CD4-positive, alpha-beta memory T cell (primary cell): ENCODE results near the gene NCK2. TPM values are rescaled to one million over a fixed set of nuclear protein-coding genes. Genes with fewer than 3 reads are reported as not detected.

Experiments
- CTCF ChIA-PET: fragments of 350-600 bp; sonication (Branson Sonifier 250); formaldehyde crosslinking; loops from one replicate; lab custom pipeline; 2021; ENCODE audit warnings: inconsistent platforms; ENCODE audit not compliant: partially characterized antibody; lab: Charles Lee
- POLR2A ChIA-PET: fragments of 350-600 bp; sonication (Branson Sonifier 250); formaldehyde crosslinking; loops from one replicate; lab custom pipeline; 2021; ENCODE audit not compliant: partially characterized antibody; lab: Charles Lee
- DNase-seq, 5 donors: peaks; one replicate each; pipeline versions ENCODE4 v3.0.0 to v3.0.0-alpha.2; 2020 to 2022; ENCODE audit warnings: mixed read lengths in 1 of 5
- H3K27ac ChIP-seq: one replicate; pipeline ENCODE4 v1.7.0; 2013; ENCODE audit warnings: low read depth, low read length
- H3K27me3 ChIP-seq: 2 replicates; pipeline ENCODE4 v1.7.0; 2013; ENCODE audit warnings: mild to moderate bottlenecking, low read length, moderate library complexity; ENCODE audit not compliant: insufficient read depth
- H3K36me3 ChIP-seq: 2 replicates; pipeline ENCODE4 v1.7.0; 2013; ENCODE audit warnings: mild to moderate bottlenecking, low read length, moderate library complexity; ENCODE audit not compliant: insufficient read depth
- H3K4me1 ChIP-seq: 2 replicates; pipeline ENCODE4 v1.7.0; 2013; ENCODE audit warnings: mild to moderate bottlenecking, low read length, moderate library complexity; ENCODE audit not compliant: insufficient read depth
- H3K4me3 ChIP-seq, 2 donors: one replicate each; pipeline ENCODE4 v1.7.0; 2013; ENCODE audit warnings: low read length in 2 of 2, mild to moderate bottlenecking in 1 of 2
- H3K9me3 ChIP-seq, 2 donors: one replicate each; pipeline ENCODE4 v1.7.0; 2013; ENCODE audit warnings: low read length in 2 of 2, control low read depth in 1 of 2; ENCODE audit not compliant: control insufficient read depth in 1 of 2
- H3K27ac Mint-ChIP-seq, 7 donors: one replicate each; pipeline ENCODE4 v1.8.0; 2020 to 2021; ENCODE audit warnings: mixed read lengths in 7 of 7, mild to moderate bottlenecking in 6 of 7, inconsistent platforms in 3 of 7, moderate library complexity in 3 of 7
- H3K27me3 Mint-ChIP-seq, 2 donors: one replicate each; pipeline ENCODE4 v1.8.0; 2020 to 2021; ENCODE audit warnings: mixed read lengths in 2 of 2
- H3K36me3 Mint-ChIP-seq, 2 donors: one replicate each; pipeline ENCODE4 v1.8.0; 2020 to 2021; ENCODE audit warnings: mixed read lengths in 2 of 2, inconsistent platforms in 1 of 2, mild to moderate bottlenecking in 1 of 2
- H3K4me1 Mint-ChIP-seq, 4 donors: one replicate each; pipeline ENCODE4 v1.8.0; 2020 to 2021; ENCODE audit warnings: mixed read lengths in 4 of 4, mild to moderate bottlenecking in 1 of 4
- H3K4me3 Mint-ChIP-seq, 8 donors: one replicate each; pipeline ENCODE4 v1.8.0; 2020 to 2021; ENCODE audit warnings: mixed read lengths in 8 of 8, mild to moderate bottlenecking in 7 of 8, moderate library complexity in 6 of 8, inconsistent platforms in 3 of 8
- H3K9me3 Mint-ChIP-seq, 8 donors: one replicate each; pipeline ENCODE4 v1.8.0; 2020 to 2021; ENCODE audit warnings: mixed read lengths in 8 of 8, mild to moderate bottlenecking in 5 of 8, inconsistent platforms in 3 of 8, moderate library complexity in 1 of 8
- intact Hi-C: fragments of 100-400 bp; cut with micrococcal nuclease; formaldehyde crosslinking; loops from one replicate; pipeline ENCODE4 v1.15.1; 2023
- polyA plus RNA-seq, 2 donors: library from polyadenylated mRNA; unstranded; fragments of 300-500 nt; fragmentation: Illumina TruSeq; gene quantifications; one replicate each; pipeline ENCODE4 v1.2.3, GENCODE V29; 2021
- total RNA-seq, 2 experiments: library from RNA; stranded (reverse); gene quantifications; one replicate each; pipeline ENCODE4 v1.2.3, GENCODE V29; 2021

NCK2 gene
- total and polyA plus RNA-seq, 4 experiments from 2014 or later = 58.0 to 98.6 (median 87.3) TPM

- peaks cover 0 to 3% (median 0%) of the 10 kb centered on the region in 4 donors for H3K4me1 Mint-ChIP-seq
- no peaks in the 10 kb centered on the region for H3K27me3 ChIP-seq
- no peak overlapping the region for H3K4me3 Mint-ChIP-seq
- H3K9me3 Mint-ChIP-seq = no peaks in the 10 kb centered on the region
- peaks cover 0 to 4% of the 10 kb centered on the region in 2 donors for H3K36me3 Mint-ChIP-seq
- ChIA-PET POLR2A (no interaction called here), CTCF (interaction anchor here (1.3 kb wide), 1 partner anchor 12 kb away, joined by 3 read pairs; no protein-coding TSS in a partner anchor)
- no peak for DNase-seq
- peaks cover 2 to 11% of the 10 kb centered on the region in 2 donors for H3K27me3 Mint-ChIP-seq
- H3K9me3 ChIP-seq = no peaks in the 10 kb centered on the region
- H3K27ac ChIP-seq = no peak overlapping the region
- intact Hi-C loops = no loop called here
- no peak overlapping the region for H3K4me3 ChIP-seq
- no peaks in the 10 kb centered on the region for H3K4me1 ChIP-seq
- H3K36me3 ChIP-seq = no peaks in the 10 kb centered on the region
- H3K27ac Mint-ChIP-seq = no peak overlapping the region
These were observed 32.4 kb upstream of the NCK2 start for GRCh38 chr2:105712166-105712915.

- Histone ChIP-seq H3K4me3 (no peak overlapping the region), H3K9me3 (no peaks in the 10 kb centered on the region), H3K36me3 (no peaks in the 10 kb centered on the region), H3K27ac (no peak overlapping the region), H3K27me3 (no peaks in the 10 kb centered on the region), H3K4me1 (no peaks in the 10 kb centered on the region)
- Mint-ChIP-seq H3K27me3 (peaks cover 2 to 11% of the 10 kb centered on the region in 2 donors), H3K4me1 (peaks cover 0 to 3% (median 0%) of the 10 kb centered on the region in 4 donors), H3K4me3 (no peak overlapping the region), H3K27ac (no peak overlapping the region), H3K9me3 (no peaks in the 10 kb centered on the region), H3K36me3 (peaks cover 0 to 4% of the 10 kb centered on the region in 2 donors)
- ChIA-PET POLR2A (no interaction called here), CTCF (interaction anchor here (1.3 kb wide), 1 partner anchor 13 kb away, joined by 3 read pairs; no protein-coding TSS in a partner anchor)
- intact Hi-C loops = no loop called here
- DNase-seq = no peak
These were observed 31.6 kb upstream of the NCK2 start for GRCh38 chr2:105712981-105713596.

- Mint-ChIP-seq H3K4me3 (no peak overlapping the region), H3K27ac (no peak overlapping the region), H3K36me3 (peaks cover 0 to 4% of the 10 kb centered on the region in 2 donors), H3K9me3 (no peaks in the 10 kb centered on the region), H3K4me1 (no peaks in the 10 kb centered on the region), H3K27me3 (peaks cover 2 to 8% of the 10 kb centered on the region in 2 donors)
- no peak overlapping the region for H3K27ac ChIP-seq
- no peak overlapping the region for H3K4me3 ChIP-seq
- no peaks in the 10 kb centered on the region for H3K27me3 ChIP-seq
- intact Hi-C loops = no loop called here
- H3K9me3 ChIP-seq = no peaks in the 10 kb centered on the region
- no peak for DNase-seq
- no peaks in the 10 kb centered on the region for H3K4me1 ChIP-seq
- POLR2A ChIA-PET = no interaction called here
- CTCF ChIA-PET = no interaction called here
- H3K36me3 ChIP-seq = no peaks in the 10 kb centered on the region
These were observed 30.6 kb upstream of the NCK2 start for GRCh38 chr2:105714141-105714540.

DNA sequence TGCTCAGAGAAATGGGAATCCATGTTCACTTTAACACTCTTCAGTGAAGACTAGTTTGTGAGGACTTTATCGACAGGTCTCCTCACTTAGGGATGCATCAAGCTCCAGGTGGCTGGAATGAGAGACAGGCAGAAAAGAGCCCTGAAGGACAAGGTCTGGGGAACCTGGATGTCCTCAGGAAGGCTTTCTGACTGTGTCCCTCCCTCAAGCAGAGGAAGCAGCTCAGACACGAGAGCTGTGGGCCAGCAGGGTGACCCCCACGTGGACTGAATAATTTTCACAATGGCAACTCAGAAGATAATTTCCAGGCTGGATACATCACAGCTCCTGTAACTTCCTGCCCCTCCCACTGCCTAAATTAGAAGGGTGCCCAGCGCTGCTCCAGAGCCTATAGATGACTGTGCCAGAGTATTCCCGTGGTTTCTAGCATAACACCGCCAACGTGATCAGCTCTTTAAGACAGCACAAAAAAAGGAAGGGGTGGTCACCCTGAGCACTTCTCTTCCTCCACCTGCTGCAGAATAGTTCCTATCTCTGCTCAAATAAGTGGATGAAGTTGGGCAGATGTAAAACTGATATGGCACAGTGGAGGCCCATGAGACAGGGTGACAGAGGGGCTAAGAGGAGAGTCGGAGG, 25.7 kb upstream of the NCK2 start:
- CTCF ChIA-PET = interaction anchor here (1.0 to 1.8 kb wide), 3 partner anchors 9 to 69 kb away, joined by 3 to 6 read pairs (median 3); no protein-coding TSS in a partner anchor
- Mint-ChIP-seq H3K27ac (no peak overlapping the region), H3K27me3 (peaks cover 0 to 4% of the 10 kb centered on the region in 2 donors), H3K4me1 (peaks cover 0 to 4% (median 0%) of the 10 kb centered on the region in 4 donors), H3K4me3 (no peak overlapping the region), H3K9me3 (no peaks in the 10 kb centered on the region), H3K36me3 (peaks cover 0 to 4% of the 10 kb centered on the region in 2 donors)
- Histone ChIP-seq H3K4me3 (no peak overlapping the region), H3K36me3 (no peaks in the 10 kb centered on the region), H3K9me3 (no peaks in the 10 kb centered on the region), H3K27me3 (no peaks in the 10 kb centered on the region), H3K27ac (no peak overlapping the region), H3K4me1 (peaks cover 4% of the 10 kb centered on the region)
- POLR2A ChIA-PET = no interaction called here
- no peak for DNase-seq
- intact Hi-C loops = no loop called here

DNA sequence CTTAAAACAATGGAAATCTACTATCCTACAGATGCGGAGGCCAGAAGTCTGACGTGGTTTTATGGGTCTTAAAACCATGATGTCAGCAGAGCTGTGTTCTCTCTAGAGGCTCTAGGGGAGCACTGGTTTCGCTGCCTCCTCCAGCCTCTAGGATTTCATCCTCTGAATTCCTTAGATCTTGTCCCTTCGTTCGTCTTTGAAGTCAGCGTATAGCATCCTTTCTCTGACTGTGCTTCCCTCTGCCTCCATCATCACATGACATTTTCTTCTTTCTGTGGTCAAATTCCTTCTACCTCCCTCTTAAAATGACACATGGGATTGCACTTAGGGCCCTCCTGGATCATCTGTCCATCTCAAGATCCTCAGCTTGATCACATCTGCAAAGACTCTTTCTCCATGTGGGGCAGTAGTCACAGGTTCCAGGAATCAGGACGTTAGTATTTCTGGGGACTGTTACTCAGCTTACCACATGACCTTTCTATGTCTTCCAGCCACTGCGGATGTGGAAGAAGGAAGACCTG, 22.7 kb upstream of the NCK2 start:
- H3K9me3 ChIP-seq = no peaks in the 10 kb centered on the region
- CTCF ChIA-PET = interaction anchor here (1.2 kb wide), 1 partner anchor 9 kb away, joined by 5 read pairs; no protein-coding TSS in a partner anchor
- H3K27me3 Mint-ChIP-seq = no peaks in the 10 kb centered on the region

GRCh38 chr2:105722726-105723297, 21.9 kb upstream of the NCK2 start:
- Histone ChIP-seq H3K27ac (no peak overlapping the region), H3K9me3 (no peaks in the 10 kb centered on the region), H3K36me3 (no peaks in the 10 kb centered on the region), H3K27me3 (no peaks in the 10 kb centered on the region), H3K4me1 (peaks cover 4% of the 10 kb centered on the region), H3K4me3 (no peak overlapping the region)
- Mint-ChIP-seq H3K9me3 (peaks cover 0 to 10% (median 7%) of the 10 kb centered on the region in 8 donors), H3K4me1 (peaks cover 0 to 4% (median 0%) of the 10 kb centered on the region in 4 donors), H3K4me3 (no peak overlapping the region), H3K27me3 (no peaks in the 10 kb centered on the region), H3K36me3 (peaks cover 3 to 4% of the 10 kb centered on the region in 2 donors), H3K27ac (no peak overlapping the region)
- intact Hi-C loops = no loop called here
- ChIA-PET POLR2A (interaction anchor here (2.7 kb wide), 1 partner anchor 16 kb away, joined by 7 read pairs; no protein-coding TSS in a partner anchor), CTCF (interaction anchor here (1.2 kb wide), 1 partner anchor 9 kb away, joined by 5 read pairs; no protein-coding TSS in a partner anchor)
- DNase-seq = no peak

More for the DNA sequence above, 22.7 kb upstream of the NCK2 start:
- intact Hi-C loops = no loop called here
- no peak overlapping the region for H3K27ac ChIP-seq
- no peak overlapping the region for H3K4me3 ChIP-seq
- H3K4me1 ChIP-seq = peaks cover 4% of the 10 kb centered on the region
- H3K27me3 ChIP-seq = no peaks in the 10 kb centered on the region
- POLR2A ChIA-PET = interaction anchor here (2.7 kb wide), 1 partner anchor 17 kb away, joined by 7 read pairs; no protein-coding TSS in a partner anchor
- no peak for DNase-seq
- peaks cover 0 to 4% (median 0%) of the 10 kb centered on the region in 4 donors for H3K4me1 Mint-ChIP-seq
- peaks cover 3 to 4% of the 10 kb centered on the region in 2 donors for H3K36me3 Mint-ChIP-seq
- no peak overlapping the region for H3K4me3 Mint-ChIP-seq
- no peak overlapping the region for H3K27ac Mint-ChIP-seq
- peaks cover 0 to 6% (median 4%) of the 10 kb centered on the region in 8 donors for H3K9me3 Mint-ChIP-seq
- H3K36me3 ChIP-seq = no peaks in the 10 kb centered on the region
